Left colon (tissue), 2 donors: ENCODE results near the gene IL11RA. TPM values are rescaled to one million over a fixed set of nuclear protein-coding genes. Genes with fewer than 3 reads are reported as not detected.
A peak's percentile ranks its signal among the peaks of the same experiment; 100 is the strongest.
"Not testable (repeated sequence)": the region's sequence is repeated elsewhere in the genome, so short reads cannot be mapped to it uniquely, and the experiment has no call there.

Source experiments
- ATAC-seq: fragments of 200-7000 bp; cut with Tn5 transposase; one replicate; pipeline ENCODE4 v1.9.1; 2020; ENCODE audit warnings: mild to moderate bottlenecking, moderate library complexity
- DNase-seq, 2 donors: peaks; one replicate each; pipeline ENCODE4 v3.0.0-alpha.2; 2020
- intact Hi-C, 2 donors: fragments of 100-400 bp; cut with DNase I in 1 of 2; cut with micrococcal nuclease in 1 of 2; formaldehyde crosslinking; loops; one replicate each; pipeline versions ENCODE4 v1.11.2 to v1.14.0; 2022; cut with DNase I, micrococcal nuclease
- total RNA-seq, 2 donors: library from RNA; stranded (reverse); fragmentation: NEBNext Ultra II Directional; extraction: Animal tissue kit (Norgen Biotek cat#: 25700); gene quantifications; one replicate each; pipeline ENCODE4 v1.2.1, GENCODE V29; 2021
- donor health status: DM: no; HTN: no; CAD: no.
- donor health status: DM: yes; HTN: yes; CAD: no.

IL11RA gene
- total RNA-seq, 2 donors from 2014 or later: 18.6 to 22.4 TPM

DNA sequence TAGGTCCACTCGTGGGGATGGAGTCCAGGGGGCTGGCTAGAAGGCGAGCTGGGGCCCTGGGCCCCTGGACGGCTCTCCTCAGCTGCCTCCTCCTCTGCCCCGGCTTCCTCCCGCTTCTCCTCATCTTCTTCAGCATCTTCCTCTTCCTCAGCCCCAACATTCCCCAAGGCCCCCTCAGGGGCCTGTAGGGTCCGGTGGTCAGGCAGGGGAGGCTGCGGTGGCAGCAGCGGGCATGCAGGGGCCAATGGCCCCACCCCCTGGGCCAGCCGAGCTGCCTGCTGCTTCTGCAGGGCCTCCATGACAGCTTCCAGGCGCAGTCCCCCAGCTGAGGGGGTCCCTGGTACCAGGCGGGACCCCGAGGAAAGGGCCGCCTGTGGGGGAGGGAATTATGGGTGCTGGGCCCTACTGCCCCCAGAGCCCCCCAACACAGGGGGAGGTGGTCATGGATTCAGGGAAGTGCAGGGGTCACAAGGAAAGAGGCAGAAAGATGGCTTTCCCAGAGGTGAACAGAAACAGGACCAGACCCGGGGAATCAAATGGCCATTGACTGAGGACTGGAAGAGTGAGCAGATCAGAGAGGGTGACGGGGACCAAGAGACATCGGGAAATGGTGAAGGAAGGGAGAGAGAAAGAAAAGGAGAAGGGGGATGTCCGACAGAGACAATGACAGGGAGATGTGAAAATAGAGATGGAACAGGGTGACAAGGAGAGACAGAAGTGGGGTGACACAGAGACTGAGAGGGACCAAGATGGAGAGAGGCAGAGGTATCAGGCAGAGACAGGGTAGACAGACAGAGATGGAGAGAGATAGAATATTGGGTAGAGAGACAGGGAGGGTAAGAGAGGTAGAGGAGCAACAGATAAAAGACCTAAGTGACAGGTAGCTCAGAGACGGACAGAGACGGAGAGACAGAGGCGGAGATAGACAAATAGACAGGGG lies 24.0 kb upstream of the IL11RA start:
- DNase-seq: no peak
- no peak for ATAC-seq
- intact Hi-C loops: no loop called here

GRCh38 chr9:34628656-34629490 lies 23.1 kb upstream of the IL11RA start, which contains the start of gene ARID3C:
Gene ARID3C (minus strand): TSS chr9:34629066. CDS start chr9:34628014, 1,052 bp downstream.
- intact Hi-C loops: no loop called here
- peak in 1 of 2 donors; percentile 58 for DNase-seq
- peak; percentile 80 for ATAC-seq

GRCh38 chr9:34629491-34629808 lies 22.5 kb upstream of the IL11RA start:
- ATAC-seq: no peak
- intact Hi-C loops: no loop called here
- DNase-seq: no peak

GRCh38 chr9:34630402-34631154 lies 21.4 kb upstream of the IL11RA start:
- no peak for DNase-seq
- intact Hi-C loops: no loop called here
- ATAC-seq: peak; percentile 61

DNA sequence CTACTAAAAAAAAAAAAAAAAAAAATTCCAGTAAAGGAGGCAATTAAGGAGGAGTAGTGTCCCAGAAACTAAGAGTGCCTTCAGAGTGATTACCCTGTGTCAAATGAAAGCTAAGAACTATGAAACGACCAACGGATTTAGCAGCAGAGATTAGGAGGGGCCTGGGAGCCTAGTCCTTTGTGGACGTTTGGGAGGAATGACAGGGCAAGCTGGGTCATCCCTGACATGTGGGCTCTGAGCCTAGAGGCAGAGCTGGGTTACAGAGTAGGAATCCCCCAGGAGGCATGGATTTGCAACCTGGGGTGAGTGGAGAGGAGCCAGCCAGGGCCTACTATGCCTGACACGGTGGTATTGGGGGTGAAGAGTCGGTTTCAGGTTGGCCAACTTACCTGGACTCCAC lies 18.8 kb upstream of the IL11RA start:
- intact Hi-C loops: no loop called here
- ATAC-seq: no peak

DNA sequence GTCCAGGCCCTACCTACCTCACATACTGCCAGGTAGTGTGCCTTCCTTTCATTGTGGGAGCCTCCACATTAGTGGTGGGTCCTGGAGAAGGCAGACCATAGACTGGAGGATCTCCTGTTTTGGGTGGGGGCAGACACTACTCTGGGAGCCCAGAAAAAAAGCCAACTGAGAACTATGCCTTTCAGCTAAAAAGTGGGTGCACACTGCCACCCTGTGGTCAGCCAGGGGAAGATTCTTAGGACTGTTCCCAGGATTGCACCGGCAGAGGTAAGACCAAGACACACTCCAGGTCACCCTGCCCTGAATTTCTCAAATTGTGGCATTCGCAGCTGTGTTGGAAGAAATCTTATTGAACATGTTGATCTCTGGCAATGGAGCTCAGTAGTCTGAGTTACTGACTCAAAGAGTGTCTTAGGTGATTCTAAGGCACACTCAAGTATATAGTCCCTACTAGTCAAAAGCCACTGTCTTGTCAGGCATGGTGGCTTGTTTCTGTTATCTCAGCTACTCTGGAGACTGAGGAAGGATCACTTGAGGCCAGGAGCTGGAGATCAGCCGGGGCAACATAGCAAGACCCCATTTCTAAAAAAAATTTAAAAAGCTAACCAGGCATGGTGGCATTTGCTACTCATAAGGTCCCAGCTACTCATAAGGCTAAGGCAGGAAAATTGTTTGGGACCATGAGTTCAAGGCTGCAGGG lies 18.0 kb upstream of the IL11RA start:
- ATAC-seq (peak; percentile 20), DNase-seq (peak; percentile 57 to 66)
- intact Hi-C loops: no loop called here

More for the DNA sequence above, 18.8 kb upstream of the IL11RA start:
- no peak for DNase-seq

GRCh38 chr9:34634551-34635248 lies 17.3 kb upstream of the IL11RA start:
- intact Hi-C loops: no loop called here
- DNase-seq: no peak
- no peak for ATAC-seq

DNA sequence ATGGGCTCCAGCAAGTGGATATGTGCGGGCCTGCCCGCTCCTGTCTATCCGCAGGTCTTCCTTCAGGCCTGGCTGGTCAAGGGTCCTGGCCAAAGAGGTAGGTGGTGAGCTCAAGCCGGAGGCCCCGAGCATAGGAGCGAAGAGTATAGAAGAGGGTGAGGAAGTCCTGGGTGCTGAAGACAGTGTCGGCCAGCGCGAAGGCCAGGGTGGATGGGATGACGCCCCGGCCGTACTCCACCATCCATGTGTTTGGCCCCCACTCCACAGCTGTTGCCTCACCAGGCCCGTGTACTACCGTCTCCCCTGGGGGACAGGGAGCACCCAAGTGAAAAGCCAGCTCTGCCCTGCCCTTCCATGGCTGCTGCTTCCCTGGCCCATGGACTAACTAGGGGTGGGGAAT lies 16.4 kb upstream of the IL11RA start:
- DNase-seq: no peak

DNA sequence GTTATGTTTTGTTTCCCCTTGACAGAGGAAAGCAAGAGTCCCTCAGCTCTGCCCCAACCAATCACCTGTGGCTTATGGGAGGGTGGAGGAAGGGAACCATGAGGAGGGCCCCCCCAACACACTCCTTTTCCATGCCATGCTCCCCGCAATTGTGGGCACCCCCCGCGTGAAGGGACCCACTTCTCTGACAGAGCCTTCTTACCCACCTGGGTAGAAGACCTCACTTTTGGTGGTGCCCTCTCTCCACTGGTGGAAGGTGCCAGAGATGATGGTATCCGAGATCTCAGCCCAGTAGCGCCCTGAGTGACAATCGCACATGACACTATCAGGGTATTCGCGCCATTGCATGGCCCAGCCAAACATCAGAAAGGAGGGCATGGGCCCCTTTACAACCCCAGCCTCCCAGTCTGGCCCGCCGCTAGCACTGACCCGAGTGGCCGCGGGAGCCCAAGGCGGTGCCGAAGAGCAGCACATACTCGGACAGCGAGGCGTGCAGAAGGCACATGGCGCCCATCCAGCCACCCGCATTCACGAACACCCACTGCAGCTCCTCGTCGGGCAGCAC lies 15.1 kb upstream of the IL11RA start:
- peak in 1 of 2 donors; percentile 49 for DNase-seq
- ATAC-seq: no peak
- intact Hi-C loops: no loop called here

More for the DNA sequence above, 16.4 kb upstream of the IL11RA start:
- intact Hi-C loops: no loop called here
- no peak for ATAC-seq

GRCh38 chr9:34637356-34638137 lies 14.4 kb upstream of the IL11RA start, which contains the start of gene SIGMAR1:
Gene SIGMAR1 (minus strand): TSS chr9:34637787. CDS start chr9:34637697, 90 bp downstream.
- ATAC-seq (peak; percentile 94), DNase-seq (peak; percentile 91 to 96)
- intact Hi-C loops: no loop called here

DNA sequence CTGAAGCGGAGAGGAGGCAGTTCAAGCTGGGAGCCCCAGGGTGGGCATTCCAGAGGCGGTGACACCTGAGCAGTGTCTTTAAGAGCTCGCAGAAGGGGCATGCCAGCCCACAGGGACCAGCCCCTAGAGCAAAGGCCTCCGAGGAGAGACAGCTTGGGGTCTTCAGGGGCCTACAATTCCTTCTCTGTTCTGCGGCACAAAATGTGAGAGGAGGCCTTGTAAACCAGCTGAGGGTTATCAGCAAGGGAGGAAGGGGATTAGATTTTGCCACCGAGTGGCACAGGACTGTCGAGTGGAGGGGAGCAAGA lies 13.9 kb upstream of the IL11RA start:
- no peak for ATAC-seq
- no peak for DNase-seq
- intact Hi-C loops: no loop called here

- ATAC-seq, DNase-seq, intact Hi-C loops: not testable (repeated sequence)
Measured at GRCh38 chr9:34639322-34639721, 12.7 kb upstream of the IL11RA start.

DNA sequence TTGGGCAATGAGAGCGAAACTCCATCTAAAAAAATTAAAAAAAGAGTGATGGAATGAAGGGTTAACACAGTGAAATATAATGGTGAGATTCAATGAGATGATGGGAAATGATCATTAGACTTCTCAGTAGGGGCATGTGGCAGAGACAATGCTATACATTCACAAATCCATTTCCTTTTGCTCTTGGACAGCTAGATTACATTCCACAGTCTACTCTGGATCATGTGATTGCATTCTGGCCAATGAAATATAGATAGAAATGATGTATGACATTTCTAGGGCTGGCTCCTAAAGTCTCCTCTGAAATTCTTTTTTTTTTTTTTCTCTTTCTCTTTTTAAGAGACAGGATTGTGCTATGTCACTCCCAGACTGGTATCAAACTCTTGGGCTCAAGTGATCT lies 9.3 kb upstream of the IL11RA start:
- intact Hi-C loops: no loop called here
- DNase-seq (no peak), ATAC-seq (no peak)

DNA sequence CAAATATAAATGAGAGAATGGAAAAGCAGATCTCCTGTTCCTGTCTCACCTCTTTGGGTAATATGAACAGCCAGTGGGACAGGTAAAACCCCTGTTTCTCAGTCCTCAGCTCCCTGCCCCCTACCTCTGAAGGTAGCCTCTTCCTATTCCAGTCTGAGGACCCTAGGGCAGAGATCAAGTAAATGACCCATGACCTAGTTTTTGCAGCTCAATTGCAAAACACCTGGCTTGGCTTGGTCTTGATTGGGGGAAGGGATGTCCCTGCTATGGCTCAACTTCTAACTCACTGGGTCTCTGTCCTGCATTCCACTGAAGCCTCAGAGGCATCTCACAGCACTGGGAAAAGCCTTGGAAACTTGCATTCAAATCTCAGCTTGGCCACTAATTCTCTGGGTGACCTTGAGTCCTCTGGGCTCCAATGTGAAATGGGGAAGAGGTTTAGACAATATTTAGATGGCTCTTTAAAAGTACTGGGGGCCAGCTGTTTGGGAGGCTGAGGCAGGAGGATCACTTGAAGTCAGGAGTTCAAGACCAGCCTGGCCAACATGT lies 7.1 kb upstream of the IL11RA start:
- DNase-seq: no peak
- intact Hi-C loops: no loop called here
- no peak for ATAC-seq

GRCh38 chr9:34646211-34647083 lies 5.5 kb upstream of the IL11RA start, which contains the start of gene GALT:
Gene GALT (plus strand): TSS chr9:34646675. CDS start chr9:34646705, 30 bp downstream.
- ATAC-seq: peak; percentile 84
- DNase-seq: peak; percentile 97 to 99
- intact Hi-C loops: no loop called here

- intact Hi-C loops: no loop called here
- DNase-seq (no peak), ATAC-seq (no peak)
Measured at GRCh38 chr9:34647084-34647403, 4.9 kb upstream of the IL11RA start.
